Astrocyte (in vitro differentiated cells and primary cell): ENCODE data around the gene ELP2. TPM values are rescaled to one million over a fixed set of nuclear protein-coding genes. Genes with fewer than 3 reads are reported as not detected.

ENCODE experiments used
- DNase-seq: peaks from one replicate; pipeline ENCODE4 v3.0.0-alpha.2; 2010; ENCODE audit warnings: low read depth
- FAIRE-seq: peaks from 2 replicates; lab custom pipeline; 2011; peaks lifted over from hg19 to GRCh38; lab: Jason Lieb, UNC
- H2AFZ ChIP-seq: 2 replicates; pipeline ENCODE4 v1.6.0; 2012; ENCODE audit warnings: low read depth, low read length, inconsistent platforms
- H3K27ac ChIP-seq: 2 replicates; pipeline ENCODE4 v1.5.1; 2011; ENCODE audit warnings: low read depth, low read length, inconsistent platforms
- H3K27me3 ChIP-seq: 2 replicates; pipeline ENCODE4 v1.6.0; 2011; ENCODE audit warnings: low read length, inconsistent platforms; ENCODE audit not compliant: insufficient read depth
- H3K36me3 ChIP-seq: 2 replicates; pipeline ENCODE4 v1.5.1; 2011; ENCODE audit warnings: low read length, inconsistent platforms; ENCODE audit not compliant: insufficient read depth
- H3K4me1 ChIP-seq: 2 replicates; pipeline ENCODE4 v1.5.1; 2011; ENCODE audit warnings: low read length, inconsistent platforms; ENCODE audit not compliant: insufficient read depth
- H3K4me2 ChIP-seq: 2 replicates; pipeline ENCODE4 v1.6.0; 2012; ENCODE audit warnings: low read length, inconsistent platforms
- H3K4me3 ChIP-seq: 2 replicates; pipeline ENCODE4 v1.5.1; 2011; ENCODE audit warnings: low read depth, mild to moderate bottlenecking, low read length, inconsistent platforms; ENCODE audit not compliant: insufficient read depth
- H3K79me2 ChIP-seq: 2 replicates; pipeline ENCODE4 v1.6.0; 2012; ENCODE audit warnings: mild to moderate bottlenecking, low read length, inconsistent platforms; ENCODE audit not compliant: insufficient read depth
- H3K9ac ChIP-seq: 2 replicates; pipeline ENCODE4 v1.6.0; 2012; ENCODE audit warnings: mild to moderate bottlenecking, low read length, inconsistent platforms
- H3K9me3 ChIP-seq: 2 replicates; pipeline ENCODE4 v1.5.1; 2012; ENCODE audit warnings: low read depth, mild to moderate bottlenecking, low read length, inconsistent platforms; ENCODE audit not compliant: insufficient read depth
- H4K20me1 ChIP-seq: 2 replicates; pipeline ENCODE4 v1.6.0; 2012; ENCODE audit warnings: low read length, inconsistent platforms; ENCODE audit not compliant: insufficient read depth
- H3K27ac Mint-ChIP-seq: one replicate; pipeline ENCODE4 v1.8.0; 2021; ENCODE audit warnings: mild to moderate bottlenecking, mixed read lengths; ENCODE audit not compliant: unreplicated experiment
- H3K27me3 Mint-ChIP-seq: one replicate; pipeline ENCODE4 v1.8.0; 2021; ENCODE audit warnings: low read depth, mixed read lengths; ENCODE audit not compliant: unreplicated experiment
- H3K36me3 Mint-ChIP-seq: one replicate; pipeline ENCODE4 v1.8.0; 2021; ENCODE audit warnings: low read depth, mixed read lengths; ENCODE audit not compliant: unreplicated experiment
- H3K4me1 Mint-ChIP-seq: one replicate; pipeline ENCODE4 v1.8.0; 2021; ENCODE audit warnings: low read depth, mixed read lengths; ENCODE audit not compliant: unreplicated experiment
- H3K4me3 Mint-ChIP-seq: one replicate; pipeline ENCODE4 v1.8.0; 2021; ENCODE audit warnings: mild to moderate bottlenecking, moderate library complexity, mixed read lengths; ENCODE audit not compliant: unreplicated experiment
- H3K9me3 Mint-ChIP-seq: one replicate; pipeline ENCODE4 v1.8.0; 2021; ENCODE audit warnings: mild to moderate bottlenecking, mixed read lengths; ENCODE audit not compliant: unreplicated experiment
- CTCF ChIP-seq: IDR thresholded peaks from 2 replicates; pipeline ENCODE4 v1.5.1; 2011; ENCODE audit warnings: low read depth, mild to moderate bottlenecking, inconsistent platforms, low read length, moderate library complexity; ENCODE audit not compliant: insufficient read depth
- EZH2 ChIP-seq: IDR thresholded peaks from 2 replicates; pipeline ENCODE4 v1.6.1; 2012; ENCODE audit warnings: mild to moderate bottlenecking, low read length, inconsistent platforms; ENCODE audit not compliant: insufficient read depth
- total RNA-seq: library from RNA; stranded (reverse); gene quantifications from 2 replicates; pipeline ENCODE4 v1.2.1, GENCODE V29; 2021

ELP2 gene
- total RNA-seq, 1 donor from 2014 or later: 99.8 TPM

- no peak for DNase-seq
- no peak for FAIRE-seq
- Histone ChIP-seq H3K9me3 (no peaks in the 10 kb centered on the region), H3K36me3 (no peaks in the 10 kb centered on the region), H3K9ac (no peak overlapping the region), H4K20me1 (no peaks in the 10 kb centered on the region), H3K27ac (no peak overlapping the region), H3K4me1 (peaks cover 9% of the 10 kb centered on the region), H3K4me3 (no peak overlapping the region), H3K79me2 (no peaks in the 10 kb centered on the region), H3K4me2 (no peak overlapping the region), H2AFZ (no peak overlapping the region), H3K27me3 (no peaks in the 10 kb centered on the region)
- Mint-ChIP-seq H3K27ac (no peak overlapping the region), H3K27me3 (peaks cover 40% of the 10 kb centered on the region), H3K4me3 (no peak overlapping the region), H3K4me1 (no peaks in the 10 kb centered on the region), H3K9me3 (no peaks in the 10 kb centered on the region), H3K36me3 (no peaks in the 10 kb centered on the region)
- TF ChIP-seq EZH2 (no peak), CTCF (no peak)
These were observed 61.6 kb downstream of the ELP2 start for GRCh38 chr18:36191286-36191685.

- Histone ChIP-seq H3K79me2 (no peaks in the 10 kb centered on the region), H3K36me3 (no peaks in the 10 kb centered on the region), H4K20me1 (no peaks in the 10 kb centered on the region), H3K4me1 (peaks cover 6% of the 10 kb centered on the region), H3K27me3 (no peaks in the 10 kb centered on the region), H3K4me3 (no peak overlapping the region), H3K27ac (no peak overlapping the region), H3K4me2 (no peak overlapping the region), H3K9ac (no peak overlapping the region), H2AFZ (no peak overlapping the region), H3K9me3 (no peaks in the 10 kb centered on the region)
- no peak for FAIRE-seq
- no peak overlapping the region for H3K27ac Mint-ChIP-seq
- no peaks in the 10 kb centered on the region for H3K9me3 Mint-ChIP-seq
- no peaks in the 10 kb centered on the region for H3K36me3 Mint-ChIP-seq
- DNase-seq: no peak
- H3K27me3 Mint-ChIP-seq: peaks cover 38% of the 10 kb centered on the region
- H3K4me1 Mint-ChIP-seq: no peaks in the 10 kb centered on the region
- no peak for TF ChIP-seq EZH2
- H3K4me3 Mint-ChIP-seq: no peak overlapping the region
These were observed 62.0 kb downstream of the ELP2 start for GRCh38 chr18:36191711-36192110.

- no peak for FAIRE-seq
- H3K4me2 ChIP-seq: no peak overlapping the region
- H3K27ac Mint-ChIP-seq: no peak overlapping the region
These were observed 65.1 kb downstream of the ELP2 start for GRCh38 chr18:36194600-36195315.

More at GRCh38 chr18:36194600-36195315, 65.1 kb downstream of the ELP2 start:
- H2AFZ ChIP-seq: no peak overlapping the region
- no peak overlapping the region for H3K4me3 Mint-ChIP-seq
- no peaks in the 10 kb centered on the region for H3K9me3 ChIP-seq
- H3K27me3 Mint-ChIP-seq: peaks cover 28% of the 10 kb centered on the region
- no peak overlapping the region for H3K27ac ChIP-seq
- H3K36me3 ChIP-seq: no peaks in the 10 kb centered on the region
- no peaks in the 10 kb centered on the region for H3K79me2 ChIP-seq
- DNase-seq: no peak
- no peaks in the 10 kb centered on the region for H3K4me1 ChIP-seq
- no peak overlapping the region for H3K4me3 ChIP-seq
- H3K9ac ChIP-seq: no peak overlapping the region
- no peaks in the 10 kb centered on the region for H3K36me3 Mint-ChIP-seq
- H3K27me3 ChIP-seq: no peaks in the 10 kb centered on the region
- H4K20me1 ChIP-seq: no peaks in the 10 kb centered on the region
- H3K9me3 Mint-ChIP-seq: no peaks in the 10 kb centered on the region
- TF ChIP-seq CTCF (no peak), EZH2 (no peak)
- no peaks in the 10 kb centered on the region for H3K4me1 Mint-ChIP-seq
